Measurements from ENCODE around the gene ABCA2.

The ABCA2 gene, protein sequence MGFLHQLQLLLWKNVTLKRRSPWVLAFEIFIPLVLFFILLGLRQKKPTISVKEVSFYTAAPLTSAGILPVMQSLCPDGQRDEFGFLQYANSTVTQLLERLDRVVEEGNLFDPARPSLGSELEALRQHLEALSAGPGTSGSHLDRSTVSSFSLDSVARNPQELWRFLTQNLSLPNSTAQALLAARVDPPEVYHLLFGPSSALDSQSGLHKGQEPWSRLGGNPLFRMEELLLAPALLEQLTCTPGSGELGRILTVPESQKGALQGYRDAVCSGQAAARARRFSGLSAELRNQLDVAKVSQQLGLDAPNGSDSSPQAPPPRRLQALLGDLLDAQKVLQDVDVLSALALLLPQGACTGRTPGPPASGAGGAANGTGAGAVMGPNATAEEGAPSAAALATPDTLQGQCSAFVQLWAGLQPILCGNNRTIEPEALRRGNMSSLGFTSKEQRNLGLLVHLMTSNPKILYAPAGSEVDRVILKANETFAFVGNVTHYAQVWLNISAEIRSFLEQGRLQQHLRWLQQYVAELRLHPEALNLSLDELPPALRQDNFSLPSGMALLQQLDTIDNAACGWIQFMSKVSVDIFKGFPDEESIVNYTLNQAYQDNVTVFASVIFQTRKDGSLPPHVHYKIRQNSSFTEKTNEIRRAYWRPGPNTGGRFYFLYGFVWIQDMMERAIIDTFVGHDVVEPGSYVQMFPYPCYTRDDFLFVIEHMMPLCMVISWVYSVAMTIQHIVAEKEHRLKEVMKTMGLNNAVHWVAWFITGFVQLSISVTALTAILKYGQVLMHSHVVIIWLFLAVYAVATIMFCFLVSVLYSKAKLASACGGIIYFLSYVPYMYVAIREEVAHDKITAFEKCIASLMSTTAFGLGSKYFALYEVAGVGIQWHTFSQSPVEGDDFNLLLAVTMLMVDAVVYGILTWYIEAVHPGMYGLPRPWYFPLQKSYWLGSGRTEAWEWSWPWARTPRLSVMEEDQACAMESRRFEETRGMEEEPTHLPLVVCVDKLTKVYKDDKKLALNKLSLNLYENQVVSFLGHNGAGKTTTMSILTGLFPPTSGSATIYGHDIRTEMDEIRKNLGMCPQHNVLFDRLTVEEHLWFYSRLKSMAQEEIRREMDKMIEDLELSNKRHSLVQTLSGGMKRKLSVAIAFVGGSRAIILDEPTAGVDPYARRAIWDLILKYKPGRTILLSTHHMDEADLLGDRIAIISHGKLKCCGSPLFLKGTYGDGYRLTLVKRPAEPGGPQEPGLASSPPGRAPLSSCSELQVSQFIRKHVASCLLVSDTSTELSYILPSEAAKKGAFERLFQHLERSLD (N-terminal part only)

DNA sequence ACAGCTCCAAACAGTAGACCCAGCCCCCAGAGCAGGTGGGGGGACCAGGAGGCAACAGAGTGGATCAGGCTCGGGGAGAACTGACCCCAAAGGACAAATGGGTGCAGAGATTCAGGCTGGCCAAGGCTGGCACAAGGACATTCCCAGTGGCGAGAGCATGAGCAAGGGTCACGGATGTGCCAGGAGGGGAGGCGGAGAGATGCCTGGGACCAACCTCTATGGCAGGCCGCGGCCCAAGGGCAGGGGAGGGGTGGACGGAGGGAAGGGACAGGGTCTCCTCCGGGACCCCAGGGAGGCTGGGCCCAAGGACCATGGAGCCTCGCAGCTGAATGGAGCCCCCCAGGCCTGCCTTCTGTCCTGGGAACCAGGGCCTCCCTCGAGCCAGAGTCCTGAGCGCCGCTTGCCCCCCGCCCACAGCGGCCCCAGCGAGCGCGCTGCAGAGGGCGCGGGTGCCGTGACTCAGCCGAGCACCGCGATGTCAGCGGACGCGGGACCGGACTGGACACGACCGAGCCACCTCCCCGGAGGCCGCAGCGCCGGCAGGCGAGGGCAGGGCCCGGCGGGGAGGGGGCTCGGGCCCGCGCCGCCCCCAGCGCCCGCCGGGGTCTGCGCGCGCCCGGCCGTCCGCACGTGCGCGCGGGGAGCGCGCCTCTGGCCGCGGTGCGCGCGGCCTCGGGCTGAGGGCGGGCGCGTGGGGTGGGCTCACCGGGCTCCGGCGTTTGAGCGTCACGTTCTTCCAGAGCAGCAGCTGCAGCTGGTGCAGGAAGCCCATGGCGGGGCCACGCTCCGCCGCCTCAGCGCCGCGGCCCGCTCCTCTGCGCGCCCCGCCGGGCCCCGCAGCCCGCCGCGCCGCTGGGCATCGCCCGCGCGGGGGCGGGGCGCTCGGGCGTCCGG, at the start of gene ABCA2:
TSS of gene ABCA2 (minus strand) at position 869 of the 894 bp plus-strand sequence. CDS start at position 772, 97 bp downstream.
- Histone ChIP-seq H3K27ac (ENCODE audit: low read length) (no peak within 1 kb of the TSS), H3K9me3 (ENCODE audit: control insufficient read depth, insufficient read depth, low read length) (no peaks in the 10 kb centered on the region), H3K36me3 (ENCODE audit: control insufficient read depth, insufficient read depth, low read length) (no peaks in the 10 kb centered on the region; the same call in 1 of the 2 replicates), H3K4me1 (ENCODE audit: control insufficient read depth, insufficient read depth, low read length) (peaks cover 2% of the 10 kb centered on the region), H3K27me3 (ENCODE audit: control insufficient read depth, insufficient read depth, low read length) (no peaks in the 10 kb centered on the region; the same call in 1 of the 2 replicates), H3K4me3 (ENCODE audit: low read length) (peak within 1 kb of the TSS; percentile 42; the same call in 1 of the 2 replicates)
- DNase-seq (ENCODE audit: low read depth, low spot score), result no peak
- no CpG with 5 or more reads among the region's 95 CpGs for WGBS (ENCODE audit: insufficient coverage, insufficient read length)

GRCh38 chr9:137077010-137077747, 49.1 kb upstream of the ABCA2 start, which contains the start of gene UAP1L1:
Gene UAP1L1, plus strand, starts transcription at chr9:137077517. Its CDS starts 16 bp downstream, at chr9:137077533.
- peaks cover 13% of the 10 kb centered on the region; the same call in 1 of the 2 replicates for H3K27me3 ChIP-seq (ENCODE audit: control insufficient read depth, insufficient read depth, low read length)
- peak within 1 kb of the TSS; percentile 42; the same call in 1 of the 2 replicates for H3K4me3 ChIP-seq (ENCODE audit: low read length)
- peaks cover 9% of the 10 kb centered on the region for H3K4me1 ChIP-seq (ENCODE audit: control insufficient read depth, insufficient read depth, low read length)
- no peaks in the 10 kb centered on the region for H3K36me3 ChIP-seq (ENCODE audit: control insufficient read depth, insufficient read depth, low read length)
- no peak within 1 kb of the TSS for H3K27ac ChIP-seq (ENCODE audit: low read length)
- WGBS (ENCODE audit: insufficient coverage, insufficient read length), result no CpG with 5 or more reads among the region's 87 CpGs
- no peak for DNase-seq (ENCODE audit: low read depth, low spot score)
- no peaks in the 10 kb centered on the region for H3K9me3 ChIP-seq (ENCODE audit: control insufficient read depth, insufficient read depth, low read length)

- no CpG with 5 or more reads among the region's 15 CpGs for WGBS (ENCODE audit: insufficient coverage, insufficient read length)
- no peaks in the 10 kb centered on the region for H3K9me3 ChIP-seq (ENCODE audit: control insufficient read depth, insufficient read depth, low read length)
- peaks cover 9% of the 10 kb centered on the region for H3K4me1 ChIP-seq (ENCODE audit: control insufficient read depth, insufficient read depth, low read length)
- no peak overlapping the region for H3K27ac ChIP-seq (ENCODE audit: low read length)
- H3K4me3 ChIP-seq (ENCODE audit: low read length), result no peak overlapping the region; the same call in 1 of the 2 replicates
- H3K27me3 ChIP-seq (ENCODE audit: control insufficient read depth, insufficient read depth, low read length), result peaks cover 13% of the 10 kb centered on the region; the same call in 1 of the 2 replicates
- H3K36me3 ChIP-seq (ENCODE audit: control insufficient read depth, insufficient read depth, low read length), result no peaks in the 10 kb centered on the region
- no peak for DNase-seq (ENCODE audit: low read depth, low spot score)
These were observed 48.6 kb upstream of the ABCA2 start for GRCh38 chr9:137076636-137077009.

DNA sequence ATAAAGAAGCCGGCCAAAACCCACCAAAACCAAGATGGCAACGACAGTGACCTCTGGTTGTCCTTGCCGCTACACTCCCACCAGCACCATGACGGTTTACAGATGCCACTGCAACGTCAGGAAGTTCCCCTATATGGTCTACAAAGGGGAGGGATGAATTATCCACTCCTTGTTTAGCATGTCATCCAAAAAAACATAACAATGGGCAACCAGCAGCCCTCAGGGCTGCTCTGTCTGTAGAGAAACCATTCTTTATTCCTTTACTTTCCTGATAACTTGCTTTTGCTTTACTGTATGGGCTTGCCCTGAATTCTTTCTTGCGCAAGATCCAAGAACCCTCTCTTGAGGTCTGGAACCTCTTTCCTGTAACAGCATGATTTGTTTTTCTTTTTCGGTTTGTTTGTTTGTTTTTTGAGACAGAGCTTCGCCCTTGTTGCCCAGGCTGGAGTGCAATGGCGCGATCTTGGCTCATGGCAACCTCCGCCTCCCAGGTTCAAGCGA, 47.3 kb upstream of the ABCA2 start:
- Histone ChIP-seq H3K27ac (ENCODE audit: low read length) (no peak overlapping the region), H3K4me3 (ENCODE audit: low read length) (no peak overlapping the region), H3K9me3 (ENCODE audit: control insufficient read depth, insufficient read depth, low read length) (no peaks in the 10 kb centered on the region), H3K27me3 (ENCODE audit: control insufficient read depth, insufficient read depth, low read length) (peaks cover 13% of the 10 kb centered on the region; the same call in 1 of the 2 replicates), H3K36me3 (ENCODE audit: control insufficient read depth, insufficient read depth, low read length) (no peaks in the 10 kb centered on the region), H3K4me1 (ENCODE audit: control insufficient read depth, insufficient read depth, low read length) (peaks cover 13% of the 10 kb centered on the region)
- no peak for DNase-seq (ENCODE audit: low read depth, low spot score)
- no CpG with 5 or more reads among the region's 12 CpGs for WGBS (ENCODE audit: insufficient coverage, insufficient read length)

DNA sequence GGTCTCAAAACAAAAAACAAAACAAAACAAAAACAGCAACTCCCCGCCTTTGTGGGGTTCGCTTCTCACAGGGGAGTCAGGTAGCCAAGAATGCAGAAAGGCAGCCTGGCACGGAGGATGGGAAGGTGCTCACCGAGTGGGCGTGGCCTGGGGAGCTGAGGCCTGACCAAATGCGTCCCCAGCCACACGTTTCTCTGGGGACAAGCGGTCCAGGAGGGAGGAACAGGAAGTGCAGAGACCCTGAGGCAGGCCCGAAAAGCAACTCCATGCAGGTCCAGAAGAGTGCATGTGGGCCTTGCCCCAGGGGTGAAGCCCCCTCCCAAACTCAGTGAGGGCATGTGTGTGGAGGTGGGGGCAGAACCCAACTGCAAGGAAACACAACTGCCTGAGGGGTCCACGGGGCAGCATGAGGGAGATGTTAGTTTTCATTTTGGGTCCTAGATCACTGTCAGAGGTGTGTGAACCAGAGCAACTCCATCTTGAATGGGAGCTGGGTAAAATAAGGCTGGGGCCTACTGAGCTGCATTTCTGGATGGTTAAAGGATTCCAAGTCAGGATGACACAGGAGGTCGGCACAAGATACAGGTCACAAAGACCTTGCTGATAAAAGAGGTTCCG, 46.7 kb upstream of the ABCA2 start:
- H3K9me3 ChIP-seq (ENCODE audit: control insufficient read depth, insufficient read depth, low read length), result no peaks in the 10 kb centered on the region
- no peak overlapping the region for H3K27ac ChIP-seq (ENCODE audit: low read length)
- peaks cover 13% of the 10 kb centered on the region; the same call in 1 of the 2 replicates for H3K27me3 ChIP-seq (ENCODE audit: control insufficient read depth, insufficient read depth, low read length)
- H3K4me3 ChIP-seq (ENCODE audit: low read length), result no peak overlapping the region
- no peak for DNase-seq (ENCODE audit: low read depth, low spot score)
- peaks cover 13% of the 10 kb centered on the region for H3K4me1 ChIP-seq (ENCODE audit: control insufficient read depth, insufficient read depth, low read length)
- H3K36me3 ChIP-seq (ENCODE audit: control insufficient read depth, insufficient read depth, low read length), result no peaks in the 10 kb centered on the region
- no CpG with 5 or more reads among the region's 12 CpGs for WGBS (ENCODE audit: insufficient coverage, insufficient read length)

- DNase-seq (ENCODE audit: low read depth, low spot score), result no peak
- Histone ChIP-seq H3K27me3 (ENCODE audit: control insufficient read depth, insufficient read depth, low read length) (peaks cover 13% of the 10 kb centered on the region; the same call in 1 of the 2 replicates), H3K4me1 (ENCODE audit: control insufficient read depth, insufficient read depth, low read length) (peaks cover 16% of the 10 kb centered on the region), H3K4me3 (ENCODE audit: low read length) (no peak overlapping the region), H3K27ac (ENCODE audit: low read length) (no peak overlapping the region), H3K9me3 (ENCODE audit: control insufficient read depth, insufficient read depth, low read length) (no peaks in the 10 kb centered on the region), H3K36me3 (ENCODE audit: control insufficient read depth, insufficient read depth, low read length) (no peaks in the 10 kb centered on the region)
- WGBS (ENCODE audit: insufficient coverage, insufficient read length), result no CpG with 5 or more reads among the region's 8 CpGs
These were observed 46.0 kb upstream of the ABCA2 start for GRCh38 chr9:137073992-137074399.

DNA sequence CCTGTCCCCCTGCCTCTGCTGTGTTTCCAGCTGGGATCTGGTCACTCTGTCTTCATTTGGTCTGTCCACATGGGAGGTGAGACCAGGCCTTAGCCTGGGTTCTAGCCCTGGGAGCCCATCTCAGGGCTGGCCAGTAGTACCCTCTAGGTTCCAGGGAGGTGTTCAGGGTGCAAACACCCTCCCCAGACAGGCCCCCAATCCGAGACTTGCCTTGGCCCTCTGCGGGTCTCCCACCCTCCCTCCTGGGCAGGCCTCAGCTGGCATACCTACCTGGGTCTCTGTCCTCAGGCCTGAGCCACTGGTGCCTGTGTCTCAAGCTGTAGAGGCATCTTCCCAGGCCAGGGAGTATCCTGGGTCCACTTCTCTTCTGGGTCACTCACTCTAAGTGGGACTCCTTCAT, 43.2 kb upstream of the ABCA2 start:
- Histone ChIP-seq H3K4me3 (ENCODE audit: low read length) (no peak overlapping the region), H3K9me3 (ENCODE audit: control insufficient read depth, insufficient read depth, low read length) (no peaks in the 10 kb centered on the region), H3K27ac (ENCODE audit: low read length) (no peak overlapping the region), H3K27me3 (ENCODE audit: control insufficient read depth, insufficient read depth, low read length) (no peaks in the 10 kb centered on the region), H3K36me3 (ENCODE audit: control insufficient read depth, insufficient read depth, low read length) (no peaks in the 10 kb centered on the region; the same call in 1 of the 2 replicates), H3K4me1 (ENCODE audit: control insufficient read depth, insufficient read depth, low read length) (peaks cover 14% of the 10 kb centered on the region)
- WGBS (ENCODE audit: insufficient coverage, insufficient read length), result no CpG with 5 or more reads among the region's 2 CpGs
- no peak for DNase-seq (ENCODE audit: low read depth, low spot score)

DNA sequence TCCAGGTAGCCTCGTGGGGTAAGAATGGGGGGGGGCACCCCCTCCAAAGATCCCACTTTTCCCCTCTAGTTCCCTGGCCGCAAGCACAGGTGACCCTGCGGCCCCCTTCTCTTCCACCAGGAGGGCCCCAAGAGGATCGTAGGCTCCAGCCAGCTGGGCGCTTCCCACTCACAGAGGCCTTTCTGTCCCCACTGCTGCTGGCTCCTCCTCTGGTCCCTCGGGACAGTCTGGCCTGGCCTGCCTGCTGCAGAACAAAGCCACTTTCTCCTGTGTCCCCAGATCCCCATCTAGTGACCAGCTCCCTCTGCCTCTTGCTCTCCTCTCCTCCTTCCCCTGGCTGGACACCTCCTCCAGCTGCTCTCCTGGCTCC, 42.9 kb upstream of the ABCA2 start:
- Histone ChIP-seq H3K27me3 (ENCODE audit: control insufficient read depth, insufficient read depth, low read length) (no peaks in the 10 kb centered on the region), H3K4me3 (ENCODE audit: low read length) (peak overlapping the region; percentile 4; the same call in 1 of the 2 replicates), H3K27ac (ENCODE audit: low read length) (no peak overlapping the region), H3K9me3 (ENCODE audit: control insufficient read depth, insufficient read depth, low read length) (no peaks in the 10 kb centered on the region), H3K4me1 (ENCODE audit: control insufficient read depth, insufficient read depth, low read length) (peaks cover 14% of the 10 kb centered on the region), H3K36me3 (ENCODE audit: control insufficient read depth, insufficient read depth, low read length) (no peaks in the 10 kb centered on the region; the same call in 1 of the 2 replicates)
- no CpG with 5 or more reads among the region's 6 CpGs for WGBS (ENCODE audit: insufficient coverage, insufficient read length)
- DNase-seq (ENCODE audit: low read depth, low spot score), result no peak

Measured in iPS DF 6.9 (cell line).